Measurements from ENCODE around the gene MAU2.
"Not testable (repeated sequence)": the region's sequence is repeated elsewhere in the genome, so short reads cannot be mapped to it uniquely, and the experiment has no call there.

The MAU2 gene

DNA sequence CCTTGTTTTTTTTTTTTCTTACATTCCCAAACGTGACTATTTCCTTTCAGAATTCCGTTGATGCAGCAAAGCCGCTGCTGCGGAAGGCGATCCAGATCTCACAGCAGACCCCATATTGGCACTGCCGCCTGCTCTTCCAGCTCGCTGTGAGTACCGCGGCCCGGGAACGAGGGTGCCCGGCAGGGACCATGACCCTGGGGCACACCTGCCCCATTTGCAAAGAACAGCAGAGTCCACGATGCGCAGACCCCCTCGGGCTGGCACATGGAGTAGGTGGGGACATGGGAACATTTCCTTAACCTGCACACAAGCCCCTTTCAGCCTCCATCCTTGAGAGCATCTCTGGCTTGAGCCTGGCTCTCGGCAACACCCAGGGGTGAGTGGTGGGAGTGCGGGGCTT is 16.5 kb downstream of the MAU2 start:
- FAIRE-seq (no peak), DNase-seq (ENCODE audit: insufficient read length) (no peak)
- TF ChIP-seq POLR2A (IDR thresholded peaks at IDR 0.05; ENCODE audit: low read depth, low read length) (no peak), POLR2AphosphoS5 (IDR thresholded peaks at IDR 0.05; ENCODE audit: low read depth, low read length) (no peak), TAF1 (IDR thresholded peaks at IDR 0.05; ENCODE audit: borderline replicate concordance, low read depth, low read length) (no peak)

DNA sequence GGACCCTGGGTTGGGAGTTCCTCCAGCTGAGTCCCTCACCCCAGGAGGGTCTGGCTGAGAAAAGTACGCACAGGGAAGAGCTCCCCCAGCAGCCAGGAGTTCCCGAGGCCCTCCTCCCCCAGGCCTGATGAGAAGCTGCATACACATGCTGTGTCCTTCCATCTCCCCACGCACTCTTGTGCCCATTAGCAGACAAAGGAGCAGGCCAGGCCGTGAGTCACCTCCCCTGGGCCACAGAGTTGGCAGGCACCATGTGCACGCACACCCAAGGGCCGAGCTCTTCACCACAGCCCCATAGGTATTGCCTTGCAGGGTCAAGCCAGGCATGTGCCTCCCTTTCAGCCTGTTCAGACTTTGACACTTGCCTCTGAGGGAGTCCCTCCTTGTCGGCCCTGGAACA is 17.5 kb downstream of the MAU2 start:
- DNase-seq (ENCODE audit: insufficient read length) (no peak), FAIRE-seq (no peak)
- TF ChIP-seq POLR2A (IDR thresholded peaks at IDR 0.05; ENCODE audit: low read depth, low read length): no peak
- no peak for TF ChIP-seq TAF1 (IDR thresholded peaks at IDR 0.05; ENCODE audit: borderline replicate concordance, low read depth, low read length)

DNA sequence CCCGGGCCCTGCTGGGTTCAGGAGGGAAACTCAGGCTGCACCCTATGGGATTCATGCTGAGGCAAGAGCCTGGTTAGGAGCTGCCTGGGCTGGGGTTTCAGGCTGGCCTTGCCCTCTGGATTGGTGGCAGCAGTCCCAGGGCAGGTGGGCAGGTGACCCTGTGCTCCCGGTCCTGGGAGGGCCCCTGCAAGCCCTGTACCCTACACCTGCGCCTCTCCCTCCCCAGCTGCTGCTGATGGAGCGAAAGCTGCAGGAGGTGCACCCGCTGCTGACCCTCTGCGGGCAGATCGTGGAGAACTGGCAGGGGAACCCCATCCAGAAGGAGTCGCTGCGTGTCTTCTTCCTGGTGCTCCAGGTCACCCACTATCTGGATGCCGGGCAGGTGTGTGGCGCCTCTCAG is 20.4 kb downstream of the MAU2 start:
- TF ChIP-seq POLR2AphosphoS5 (IDR thresholded peaks at IDR 0.05; ENCODE audit: low read depth, low read length) (no peak), TAF1 (IDR thresholded peaks at IDR 0.05; ENCODE audit: borderline replicate concordance, low read depth, low read length) (no peak), POLR2A (IDR thresholded peaks at IDR 0.05; ENCODE audit: low read depth, low read length) (no peak)
- no peak for FAIRE-seq

DNA sequence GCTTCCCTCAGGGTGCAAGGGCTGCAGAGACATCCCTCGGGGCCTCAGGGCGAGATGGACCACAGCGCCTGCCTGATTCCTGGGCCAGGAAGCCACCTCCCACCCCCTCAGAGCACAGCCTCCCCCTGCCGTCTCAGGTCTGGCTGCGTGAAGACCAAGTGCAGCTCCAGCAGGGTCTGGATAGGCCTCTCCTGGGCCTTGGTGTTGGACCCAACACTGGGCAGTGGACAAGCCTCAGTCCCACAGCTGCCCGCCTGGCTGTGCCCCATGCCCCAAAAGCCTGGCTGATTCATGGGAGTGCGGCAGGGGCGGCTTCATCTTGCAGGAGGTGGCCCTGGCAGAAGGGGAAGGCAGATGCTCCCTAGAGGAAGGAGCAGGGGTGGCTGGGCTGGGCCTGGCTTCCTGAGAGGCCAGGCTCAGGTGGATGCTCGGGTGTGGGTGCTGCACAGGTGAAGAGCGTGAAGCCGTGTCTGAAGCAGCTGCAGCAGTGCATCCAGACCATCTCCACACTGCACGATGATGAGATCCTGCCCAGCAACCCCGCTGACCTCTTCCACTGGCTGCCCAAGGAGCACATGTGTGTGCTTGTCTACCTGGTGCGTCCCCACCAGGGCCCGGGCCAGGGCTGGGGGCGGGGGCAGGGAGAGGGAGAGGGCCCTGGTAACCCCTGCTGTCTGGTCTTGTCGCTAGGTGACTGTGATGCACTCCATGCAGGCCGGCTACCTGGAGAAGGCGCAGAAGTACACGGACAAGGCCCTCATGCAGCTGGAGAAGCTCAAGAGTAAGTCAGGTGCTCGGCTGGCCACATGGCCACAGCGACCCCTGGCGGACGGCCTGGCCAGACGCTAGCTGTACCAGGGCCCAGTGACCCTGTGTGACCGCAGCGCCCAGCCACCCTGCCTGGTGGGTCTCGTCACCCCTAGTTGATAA is 21.7 kb downstream of the MAU2 start:
- no peak for TF ChIP-seq POLR2AphosphoS5 (IDR thresholded peaks at IDR 0.05; ENCODE audit: low read depth, low read length)
- TF ChIP-seq POLR2A (IDR thresholded peaks at IDR 0.05; ENCODE audit: low read depth, low read length): 0 out of 2 replicates have a peak, but pooled peaks have one; percentile 31
- FAIRE-seq: peak; percentile 79
- DNase-seq (ENCODE audit: insufficient read length): peak; percentile 83

More for the DNA sequence above, 20.4 kb downstream of the MAU2 start:
- DNase-seq (ENCODE audit: insufficient read length): peak; percentile 11

DNA sequence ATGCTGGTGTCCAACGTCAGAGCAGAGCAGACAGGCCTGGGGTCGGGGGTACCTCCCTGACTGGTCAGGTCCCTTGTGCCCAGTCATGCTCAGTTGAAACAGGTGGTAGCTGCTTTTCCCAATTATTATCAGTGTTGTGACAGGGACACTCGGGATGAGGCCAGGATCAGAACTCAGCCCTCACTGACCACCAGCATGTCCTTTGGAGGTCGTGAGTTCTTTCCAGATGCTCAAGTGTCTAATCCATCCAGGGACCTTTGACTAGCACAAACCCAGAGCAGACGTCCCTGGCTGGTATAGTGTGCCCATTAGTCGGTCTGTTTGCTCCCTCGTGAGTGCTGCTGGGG is 22.4 kb downstream of the MAU2 start:
- no peak for TF ChIP-seq TAF1 (IDR thresholded peaks at IDR 0.05; ENCODE audit: borderline replicate concordance, low read depth, low read length)
- TF ChIP-seq POLR2A (IDR thresholded peaks at IDR 0.05; ENCODE audit: low read depth, low read length): no peak
- TF ChIP-seq POLR2AphosphoS5 (IDR thresholded peaks at IDR 0.05; ENCODE audit: low read depth, low read length): no peak
- DNase-seq (ENCODE audit: insufficient read length) (no peak), FAIRE-seq (no peak)

DNA sequence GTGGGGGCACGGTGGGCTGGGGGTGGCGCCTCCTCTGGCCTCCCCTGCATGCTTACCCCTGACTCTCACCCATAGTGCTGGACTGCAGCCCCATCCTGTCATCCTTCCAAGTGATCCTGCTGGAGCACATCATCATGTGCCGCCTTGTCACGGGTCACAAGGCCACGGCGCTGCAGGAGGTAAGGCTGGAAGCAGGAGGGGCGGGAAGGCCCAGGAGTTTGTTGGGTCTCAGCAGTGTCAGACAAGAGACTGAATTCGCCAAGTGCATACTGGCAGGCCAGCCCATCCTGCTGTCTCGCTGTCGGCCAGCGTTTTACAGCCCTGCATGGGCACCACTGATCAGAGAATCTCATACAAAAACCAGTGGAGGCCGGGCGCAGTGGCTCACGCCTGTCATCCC is 23.1 kb downstream of the MAU2 start:
- TF ChIP-seq TAF1 (IDR thresholded peaks at IDR 0.05; ENCODE audit: borderline replicate concordance, low read depth, low read length) (no peak), POLR2AphosphoS5 (IDR thresholded peaks at IDR 0.05; ENCODE audit: low read depth, low read length) (no peak), POLR2A (IDR thresholded peaks at IDR 0.05; ENCODE audit: low read depth, low read length) (no peak)
- FAIRE-seq (no peak), DNase-seq (ENCODE audit: insufficient read length) (no peak)

DNA sequence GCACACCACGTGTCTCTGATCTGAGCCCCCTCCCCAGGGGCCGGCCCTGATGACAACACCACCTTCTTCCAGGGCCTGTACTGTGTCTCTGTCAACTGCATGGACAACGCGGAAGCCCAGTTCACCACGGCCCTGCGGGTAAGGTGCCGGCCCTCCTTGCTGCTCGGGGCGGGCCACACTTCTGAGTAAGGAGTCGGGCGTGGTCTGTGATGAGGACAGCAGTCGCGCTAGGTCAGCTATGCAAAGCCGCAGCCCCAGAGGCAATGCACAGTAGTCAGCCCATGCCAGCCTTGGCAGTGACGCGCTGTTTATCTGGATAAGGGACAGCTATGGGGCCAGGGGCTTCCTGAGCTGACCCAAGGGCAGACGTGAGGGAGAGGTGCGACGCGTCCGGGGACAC is 24.6 kb downstream of the MAU2 start:
- DNase-seq (ENCODE audit: insufficient read length): peak; percentile 13
- no peak for TF ChIP-seq POLR2A (IDR thresholded peaks at IDR 0.05; ENCODE audit: low read depth, low read length)
- TF ChIP-seq TAF1 (IDR thresholded peaks at IDR 0.05; ENCODE audit: borderline replicate concordance, low read depth, low read length): no peak
- TF ChIP-seq POLR2AphosphoS5 (IDR thresholded peaks at IDR 0.05; ENCODE audit: low read depth, low read length): no peak
- no peak for FAIRE-seq

DNA sequence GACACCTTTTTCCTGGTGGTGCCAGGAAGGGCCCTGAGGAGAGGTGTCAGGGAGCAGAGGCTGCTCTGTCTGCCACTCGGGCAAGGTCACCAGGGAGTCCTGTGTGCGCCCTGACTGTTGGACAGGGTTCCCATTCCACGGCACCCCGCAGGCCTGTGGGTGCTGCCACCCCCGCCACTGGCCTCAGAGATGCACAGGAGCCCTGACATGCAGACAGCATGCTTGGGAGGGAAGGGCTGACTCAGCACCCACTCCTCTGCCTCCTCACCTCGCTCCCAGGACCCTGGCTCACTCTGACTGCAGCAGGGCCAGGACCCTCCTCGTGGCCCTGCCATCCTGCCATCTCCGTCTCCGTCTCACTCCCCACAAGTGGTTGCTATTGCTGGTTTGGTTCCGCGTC is 25.3 kb downstream of the MAU2 start:
- FAIRE-seq (no peak), DNase-seq (ENCODE audit: insufficient read length) (peak; percentile 5)
- no peak for TF ChIP-seq POLR2A (IDR thresholded peaks at IDR 0.05; ENCODE audit: low read depth, low read length)
- no peak for TF ChIP-seq TAF1 (IDR thresholded peaks at IDR 0.05; ENCODE audit: borderline replicate concordance, low read depth, low read length)
- no peak for TF ChIP-seq POLR2AphosphoS5 (IDR thresholded peaks at IDR 0.05; ENCODE audit: low read depth, low read length)

DNA sequence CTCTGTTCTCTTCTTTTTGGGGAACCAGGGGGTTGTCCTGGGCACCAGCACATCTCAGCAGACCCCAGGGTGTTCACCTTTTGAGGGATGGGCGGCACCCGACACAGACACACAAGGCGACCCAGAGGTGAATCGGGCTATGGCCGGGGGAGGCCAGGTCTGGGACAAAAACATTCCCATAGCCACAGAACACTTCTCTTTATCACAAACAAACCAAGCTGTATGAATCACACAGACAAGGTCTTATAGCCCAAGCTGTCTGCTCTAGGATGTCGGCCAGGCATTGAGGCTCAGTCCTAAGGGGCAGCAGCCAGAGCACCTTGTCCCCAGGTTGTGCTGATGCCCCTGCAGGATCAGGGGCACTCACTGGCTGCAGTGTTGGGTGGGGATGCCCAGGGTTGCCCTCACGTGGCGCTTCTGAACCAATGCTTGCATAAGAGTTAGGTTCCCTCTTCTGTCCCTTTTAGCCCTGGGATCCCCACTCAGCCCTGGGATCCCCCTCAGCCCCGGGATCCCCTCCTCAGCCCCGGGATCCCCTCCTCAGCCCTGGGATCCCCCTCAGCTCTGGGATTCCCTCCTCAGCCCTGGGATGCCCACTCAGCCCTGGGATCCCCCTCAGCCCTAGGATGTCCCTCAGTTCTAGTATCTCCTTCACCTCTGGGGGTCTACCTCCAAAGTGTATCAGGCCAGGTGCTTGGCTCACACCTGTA is 26.9 kb downstream of the MAU2 start:
- TF ChIP-seq POLR2A (IDR thresholded peaks at IDR 0.05; ENCODE audit: low read depth, low read length) (no peak), TAF1 (IDR thresholded peaks at IDR 0.05; ENCODE audit: borderline replicate concordance, low read depth, low read length) (no peak), POLR2AphosphoS5 (IDR thresholded peaks at IDR 0.05; ENCODE audit: low read depth, low read length) (no peak)
- FAIRE-seq (no peak), DNase-seq (ENCODE audit: insufficient read length) (no peak)

DNA sequence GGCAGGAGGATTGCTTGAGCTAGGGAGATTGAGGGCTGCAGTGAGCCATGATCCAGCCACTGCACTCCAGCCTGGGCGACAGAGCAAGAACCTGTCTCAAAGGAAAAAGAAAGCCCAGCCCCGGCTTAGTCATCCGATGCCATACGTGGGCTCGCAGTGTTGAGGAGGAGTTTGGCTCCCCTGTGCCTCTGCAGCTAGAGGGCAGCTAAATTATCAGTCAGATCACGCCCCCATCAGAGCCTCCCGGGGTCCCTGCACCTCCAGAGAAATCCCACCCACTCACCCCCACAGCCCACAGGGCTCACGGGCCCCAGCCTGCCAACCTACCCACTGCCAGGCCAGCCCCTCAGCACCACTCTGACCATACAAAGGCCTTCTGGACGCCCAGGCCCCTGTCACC is 27.6 kb downstream of the MAU2 start:
- DNase-seq (ENCODE audit: insufficient read length) (no peak), FAIRE-seq (no peak)
- no peak for TF ChIP-seq POLR2AphosphoS5 (IDR thresholded peaks at IDR 0.05; ENCODE audit: low read depth, low read length)
- TF ChIP-seq TAF1 (IDR thresholded peaks at IDR 0.05; ENCODE audit: borderline replicate concordance, low read depth, low read length): no peak
- TF ChIP-seq POLR2A (IDR thresholded peaks at IDR 0.05; ENCODE audit: low read depth, low read length): no peak

DNA sequence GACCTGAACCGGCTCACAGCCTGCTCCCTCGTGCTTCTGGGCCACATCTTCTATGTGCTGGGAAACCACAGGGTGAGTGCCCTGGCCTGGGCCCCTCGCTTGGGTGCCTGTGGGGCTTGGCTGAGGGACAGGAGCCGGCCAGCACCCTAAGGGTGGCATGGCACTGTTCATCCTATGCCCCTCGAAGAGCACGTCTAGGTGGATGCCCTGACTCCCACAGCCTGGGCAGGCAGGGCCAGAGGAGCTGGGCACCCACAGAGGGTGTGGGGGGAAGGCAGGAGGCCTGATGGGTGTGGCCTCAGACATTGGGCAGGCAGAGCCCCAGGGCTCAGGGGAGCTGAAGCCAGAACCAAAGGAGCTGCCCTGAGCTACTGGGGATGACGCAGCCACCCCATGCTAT is 28.7 kb downstream of the MAU2 start:
- FAIRE-seq (no peak), DNase-seq (ENCODE audit: insufficient read length) (no peak)
- TF ChIP-seq TAF1 (IDR thresholded peaks at IDR 0.05; ENCODE audit: borderline replicate concordance, low read depth, low read length) (no peak), POLR2AphosphoS5 (IDR thresholded peaks at IDR 0.05; ENCODE audit: low read depth, low read length) (no peak), POLR2A (IDR thresholded peaks at IDR 0.05; ENCODE audit: low read depth, low read length) (no peak)

DNA sequence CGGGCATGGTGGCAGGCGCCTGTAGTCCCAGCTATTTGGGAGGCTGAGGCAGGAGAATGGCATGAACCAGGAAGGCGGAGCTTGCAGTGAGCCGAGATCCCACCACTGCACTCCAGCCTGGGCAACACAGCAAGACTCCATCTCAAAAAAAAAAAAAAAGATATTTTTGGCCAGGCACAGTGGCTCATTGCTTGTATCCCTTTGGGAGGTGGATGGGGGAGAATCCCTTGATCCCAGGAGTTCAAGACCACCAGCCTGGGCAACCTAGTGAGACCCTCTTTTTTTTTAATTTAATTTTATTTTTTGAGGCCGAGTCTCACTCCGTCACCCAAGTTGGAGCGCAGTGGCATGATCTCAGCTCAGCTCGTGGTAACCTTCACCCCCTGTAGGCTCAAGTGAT is 30.1 kb downstream of the MAU2 start:
- not testable (repeated sequence) for FAIRE-seq; DNase-seq (ENCODE audit: insufficient read length)
